NCI-H2171 treated with DMSO at 0.1 percent for 48 hours (cell line): Measurements from ENCODE around the gene NR2F1-AS1.
"Not testable (repeated sequence)": the region's sequence is repeated elsewhere in the genome, so short reads cannot be mapped to it uniquely, and the experiment has no call there.

Experiments
- DNase-seq: peaks from one replicate; lab custom pipeline; 2025; lab: John Stamatoyannopoulos, UW

NR2F1-AS1 gene

GRCh38 chr5:93517828-93518227 is 63.2 kb downstream of the NR2F1-AS1 start:
- no peak for DNase-seq

GRCh38 chr5:93513298-93513697 is 67.7 kb downstream of the NR2F1-AS1 start:
- no peak for DNase-seq

DNA sequence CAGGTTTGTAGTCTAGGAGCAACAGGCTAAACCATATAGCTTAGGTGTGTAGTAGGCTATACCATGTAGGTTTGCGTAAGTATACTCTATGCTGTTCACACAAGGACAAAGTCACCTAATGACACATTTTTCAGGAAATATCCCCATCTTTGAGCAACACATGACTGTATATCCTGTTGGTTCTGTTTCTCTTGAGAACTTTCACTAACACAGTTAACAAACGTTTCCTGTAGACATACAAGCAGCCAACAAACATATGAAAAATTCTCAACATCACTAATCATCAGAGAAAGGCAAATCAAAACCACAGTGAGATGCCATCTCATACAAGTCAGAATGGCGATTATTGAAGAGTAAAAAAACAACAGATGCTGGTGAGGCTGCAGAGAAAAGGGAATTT is 68.2 kb downstream of the NR2F1-AS1 start:
- no peak for DNase-seq

- no peak for DNase-seq
Measured at GRCh38 chr5:93511445-93511844, 69.6 kb downstream of the NR2F1-AS1 start.

GRCh38 chr5:93510626-93511380 is 70.2 kb downstream of the NR2F1-AS1 start:
- DNase-seq = no peak

DNA sequence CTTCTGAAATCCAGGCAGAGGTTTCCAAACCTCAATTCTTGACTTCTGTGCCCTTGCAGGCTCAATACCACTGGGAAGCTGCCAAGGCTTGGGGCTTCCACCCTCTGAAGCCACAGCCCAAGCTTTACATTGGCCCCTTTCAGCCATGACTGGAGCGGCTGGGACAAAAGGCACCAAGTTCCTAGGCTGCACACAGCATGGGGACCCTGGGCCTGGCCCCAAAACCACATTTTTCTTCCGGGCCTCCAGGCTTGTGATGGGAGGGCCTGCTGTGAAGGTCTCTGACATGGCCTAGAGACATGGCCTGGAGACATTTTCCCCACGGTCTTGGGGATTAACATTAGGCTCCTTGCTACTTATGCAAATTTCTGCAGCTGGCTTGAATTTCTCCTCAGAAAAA is 75.5 kb downstream of the NR2F1-AS1 start:
- DNase-seq = not testable (repeated sequence)

DNA sequence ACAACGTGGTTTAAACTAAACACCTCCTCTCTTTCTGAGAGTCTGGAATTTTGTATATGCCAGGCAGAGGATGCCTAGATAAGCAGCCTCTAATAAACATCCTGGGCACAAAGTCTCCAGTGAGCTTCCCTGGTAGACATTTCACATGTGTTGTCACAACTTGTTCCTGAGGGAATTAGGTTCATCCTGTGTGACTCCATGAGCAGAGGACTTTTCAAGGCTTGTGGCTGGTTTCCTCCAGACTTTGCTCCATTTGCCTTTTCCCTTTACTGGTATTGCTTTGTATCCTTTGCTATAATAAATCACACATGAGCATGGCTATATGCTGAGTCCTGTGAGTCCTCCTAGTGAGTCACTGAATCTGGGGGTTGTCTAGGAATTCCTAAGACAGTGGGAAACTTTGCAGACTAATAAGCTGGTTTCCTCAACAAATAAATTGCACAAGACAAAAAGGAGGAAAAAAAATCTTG is 77.4 kb downstream of the NR2F1-AS1 start:
- DNase-seq = no peak

- no peak for DNase-seq
Measured at GRCh38 chr5:93497096-93497495, 83.9 kb downstream of the NR2F1-AS1 start.

DNA sequence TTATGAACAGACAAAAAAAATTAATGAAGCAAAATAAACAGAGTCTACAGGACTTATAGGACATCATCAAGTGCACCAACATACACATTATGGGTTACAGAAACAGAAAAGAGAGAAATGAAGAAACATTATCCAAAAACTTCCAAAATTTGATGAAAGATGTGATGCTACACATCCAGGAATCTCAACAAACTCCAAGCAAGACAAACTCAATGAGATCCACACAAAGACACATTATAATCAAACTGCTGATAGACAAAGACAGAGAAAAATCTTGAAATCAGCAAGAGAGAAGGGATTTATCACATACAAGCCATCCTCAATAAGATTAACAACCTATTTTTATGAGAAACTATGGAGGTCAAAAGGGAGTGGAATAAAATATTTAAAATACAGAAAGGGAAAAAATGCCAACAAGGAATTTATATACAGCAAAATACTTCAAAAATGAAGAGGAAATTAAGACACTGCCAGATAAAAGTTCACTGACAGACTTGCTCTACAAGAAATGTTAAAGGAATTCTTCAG is 101.0 kb downstream of the NR2F1-AS1 start:
- DNase-seq = no peak

DNA sequence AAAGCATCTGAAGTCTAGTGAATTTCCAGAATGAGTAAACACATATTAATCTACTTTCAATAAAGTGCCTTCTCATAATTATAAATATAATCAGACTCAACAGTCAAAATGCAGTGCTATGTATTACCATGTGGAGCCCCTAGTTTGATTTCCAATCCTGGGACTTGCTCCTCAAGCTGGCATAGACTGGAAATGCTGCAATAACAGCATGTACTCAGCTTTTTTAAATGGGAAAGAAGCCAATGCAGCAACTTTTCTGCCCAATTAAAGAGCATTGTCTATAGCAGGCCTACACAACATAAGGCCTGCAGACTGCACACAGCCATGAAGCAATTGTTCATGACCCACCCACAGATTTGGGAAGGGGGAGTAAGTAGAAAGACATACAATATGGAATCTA is 103.2 kb downstream of the NR2F1-AS1 start:
- DNase-seq = no peak

GRCh38 chr5:93476251-93476742 is 104.7 kb downstream of the NR2F1-AS1 start:
- DNase-seq = no peak

DNA sequence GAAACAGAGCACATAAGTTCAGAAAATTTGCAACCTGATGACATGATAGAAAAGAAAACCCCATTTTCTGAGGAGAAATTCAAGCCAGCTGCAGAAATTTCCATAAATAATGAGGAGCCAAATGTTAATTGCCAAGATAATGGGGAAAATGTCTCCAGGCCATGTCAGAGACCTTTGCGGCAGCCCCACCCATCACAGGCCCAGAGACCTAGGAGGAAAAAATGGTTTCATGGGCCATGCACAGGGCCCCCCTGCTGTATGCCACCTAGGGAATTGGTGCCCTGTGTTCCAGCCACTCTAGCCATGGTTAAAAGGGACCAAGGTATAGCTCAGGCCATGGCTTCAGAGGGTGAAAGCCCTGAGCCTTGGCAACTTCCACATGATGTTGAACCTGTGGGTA is 118.1 kb downstream of the NR2F1-AS1 start:
- no peak for DNase-seq

DNA sequence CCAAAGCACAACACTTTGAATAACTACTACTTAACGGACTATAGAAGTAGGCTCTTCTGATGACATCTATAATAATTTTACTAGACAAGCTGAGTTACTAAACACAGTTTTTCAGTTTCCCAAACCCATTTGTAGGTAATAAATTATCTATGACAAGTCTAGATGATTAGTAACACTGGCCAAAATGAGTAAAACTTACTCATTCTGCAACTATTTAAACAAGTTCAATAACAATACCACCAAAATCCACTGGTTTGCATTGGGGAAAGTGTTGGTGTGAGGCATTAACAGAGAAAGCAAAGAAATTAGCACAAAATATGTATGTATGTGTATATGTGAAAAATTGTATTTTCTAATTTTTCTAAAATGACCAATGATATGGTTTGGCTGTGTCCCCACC is 119.3 kb downstream of the NR2F1-AS1 start:
- DNase-seq = no peak

DNA sequence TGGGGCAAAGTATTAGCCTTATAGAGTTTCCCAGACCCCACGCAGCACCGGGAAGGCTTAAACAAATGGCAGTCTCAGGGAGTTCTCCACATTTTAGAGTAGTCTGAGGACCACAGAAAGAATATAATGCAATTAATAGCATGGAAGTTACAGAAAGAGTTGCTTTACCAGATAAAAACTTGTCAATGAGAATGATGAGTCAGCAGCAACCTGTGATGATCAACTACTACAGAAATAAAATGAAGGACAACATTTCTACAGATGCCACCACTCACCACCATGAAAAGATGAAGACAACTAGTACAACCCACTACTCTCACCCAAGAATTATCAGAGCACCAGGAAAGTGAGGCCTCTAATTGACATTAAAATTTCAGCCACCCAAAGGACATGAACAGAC is 120.7 kb downstream of the NR2F1-AS1 start:
- DNase-seq = no peak

GRCh38 chr5:93456796-93457195 is 124.2 kb downstream of the NR2F1-AS1 start:
- not testable (repeated sequence) for DNase-seq

DNA sequence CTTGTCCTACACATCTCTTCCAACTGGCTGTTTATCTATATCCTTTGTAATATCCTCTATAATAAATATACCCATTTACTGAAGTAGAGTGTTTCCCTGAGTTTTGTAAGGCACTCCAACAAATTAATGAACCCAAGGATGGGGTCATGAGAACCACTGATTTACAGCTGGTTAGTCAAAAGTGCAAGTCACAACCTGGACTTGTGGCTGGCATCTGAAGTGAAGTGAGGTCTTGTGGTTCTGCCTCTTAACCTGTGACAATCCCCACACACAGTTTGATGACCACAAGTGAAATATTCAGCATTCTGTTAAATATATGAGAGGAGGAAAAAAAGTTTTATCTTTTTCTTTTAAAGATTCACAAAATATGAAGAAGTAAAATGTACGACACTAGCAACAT is 126.1 kb downstream of the NR2F1-AS1 start:
- DNase-seq = no peak

GRCh38 chr5:93452255-93452654 is 128.8 kb downstream of the NR2F1-AS1 start:
- DNase-seq = no peak

DNA sequence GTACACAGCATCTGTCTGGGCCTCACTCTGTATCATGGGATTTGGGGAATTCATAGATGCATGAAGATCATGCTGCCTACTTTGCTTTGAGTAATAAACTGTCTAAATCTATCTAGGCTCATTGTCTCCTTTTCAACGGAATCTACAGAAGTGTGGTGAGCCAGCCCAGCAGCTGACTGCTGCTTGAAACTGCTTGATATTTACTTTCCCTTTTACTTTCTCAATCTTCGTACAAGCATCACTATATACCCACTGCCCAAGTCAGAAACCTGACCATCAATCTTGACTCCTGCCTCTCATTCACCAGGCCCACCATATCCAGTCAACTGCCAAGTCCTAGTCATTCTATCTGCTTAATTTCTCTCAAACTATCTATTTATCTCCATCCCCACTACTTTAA is 142.9 kb downstream of the NR2F1-AS1 start:
- no peak for DNase-seq

- no peak for DNase-seq
Measured at GRCh38 chr5:93436083-93436482, 144.9 kb downstream of the NR2F1-AS1 start.

DNA sequence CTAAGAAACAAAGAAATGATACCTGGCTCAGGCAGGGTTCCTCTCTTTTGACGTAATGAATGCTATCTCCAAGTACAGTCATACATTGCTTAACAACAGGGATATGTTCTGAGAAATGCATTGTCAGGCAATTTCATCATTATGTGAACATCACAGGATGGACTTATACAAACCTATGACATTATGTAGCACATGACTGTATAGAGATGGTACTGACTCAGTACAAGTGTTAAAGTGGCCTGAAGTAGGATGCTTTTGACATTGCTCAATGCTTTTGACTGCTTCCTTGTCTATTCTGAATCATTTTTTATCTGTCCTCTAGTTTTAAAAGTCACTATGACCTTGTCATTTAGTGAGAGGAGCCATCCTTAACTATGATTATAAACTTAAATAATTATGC is 147.6 kb downstream of the NR2F1-AS1 start:
- DNase-seq = no peak

GRCh38 chr5:93431250-93431649 is 149.8 kb downstream of the NR2F1-AS1 start:
- DNase-seq = peak; percentile 2

GRCh38 chr5:93430673-93431199 is 150.3 kb downstream of the NR2F1-AS1 start:
- no peak for DNase-seq

GRCh38 chr5:93430118-93430517 is 150.9 kb downstream of the NR2F1-AS1 start:
- DNase-seq = no peak
